ENCODE measurements around the gene HADHA.

The HADHA gene

DNA sequence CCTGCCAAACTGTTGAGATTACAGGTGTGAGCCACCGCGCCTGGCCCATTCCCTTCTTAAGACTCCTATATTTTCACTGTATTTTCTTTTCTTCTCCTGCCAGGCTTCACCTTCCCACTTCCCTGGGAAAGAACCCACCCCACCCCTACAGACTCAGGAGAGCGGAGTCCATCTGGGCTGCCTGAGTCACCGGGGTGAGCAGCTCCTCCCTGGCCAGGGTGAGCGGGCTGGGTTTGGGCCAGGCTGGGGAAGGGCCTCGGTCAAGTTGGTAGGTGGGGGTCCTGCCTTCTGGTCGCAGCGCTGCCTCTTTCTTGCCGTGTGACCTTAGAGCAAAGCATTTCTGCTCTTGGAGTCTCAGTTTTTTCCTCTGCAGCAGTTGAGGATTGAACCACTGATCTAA lies 73.6 kb downstream of the HADHA start:
- peaks cover 11% of the 10 kb centered on the region for H3K79me1 ChIP-seq (ENCODE audit: low read depth, low read length)
- H3K9ac ChIP-seq (ENCODE audit: low read depth, low read length, poor library complexity), result no peak overlapping the region
- no peak overlapping the region for H3K14ac ChIP-seq (ENCODE audit: low read length)
- H2BK12ac ChIP-seq (ENCODE audit: low read length), result no peak overlapping the region
- no peak overlapping the region for H4K91ac ChIP-seq (ENCODE audit: low read depth, low read length, poor library complexity)
- H2BK120ac ChIP-seq (ENCODE audit: low read depth, low read length), result no peak overlapping the region
- H3K23ac ChIP-seq (ENCODE audit: low read depth, low read length, poor library complexity), result peak overlapping the region; percentile 55
- DNase-seq (ENCODE audit: low spot score), result no peak
- H3K36me3 ChIP-seq (replicated peaks in 1 of 2; ENCODE audit: control insufficient read depth in 2 of 2, insufficient read depth in 2 of 2, low read length in 2 of 2), result no peaks in the 10 kb centered on the region
- no peak overlapping the region for H3K4me3 ChIP-seq (ENCODE audit: low read length in 2 of 2)
- H3K4ac ChIP-seq (ENCODE audit: low read length), result no peak overlapping the region
- H3K27me3 ChIP-seq (ENCODE audit: control insufficient read depth in 3 of 3, insufficient read depth in 3 of 3, low read depth in 1 of 3, low read length in 3 of 3), result peaks cover 0 to 9% (median 0%) of the 10 kb centered on the region in 3 experiments
- H3K27ac ChIP-seq (replicated peaks; ENCODE audit: low read length), result no peak overlapping the region
- H4K8ac ChIP-seq (ENCODE audit: low read depth, low read length), result no peak overlapping the region
- peaks cover 18 to 19% of the 10 kb centered on the region in 2 donors for H3K4me1 ChIP-seq (ENCODE audit: control insufficient read depth in 2 of 2, insufficient read depth in 1 of 2, low read depth in 1 of 2, low read length in 2 of 2)
- H2BK5ac ChIP-seq (ENCODE audit: low read length), result no peak overlapping the region
- H2BK15ac ChIP-seq (ENCODE audit: low read length), result peak overlapping the region; percentile 89
- no peak overlapping the region for H2AFZ ChIP-seq (ENCODE audit: low read length)
- H3K4me2 ChIP-seq (ENCODE audit: insufficient read depth, low read length, poor library complexity, severe bottlenecking), result no peak overlapping the region
- H3K18ac ChIP-seq (ENCODE audit: low read length), result peak overlapping the region; percentile 17
- WGBS, 2 donors (ENCODE audit: extremely low coverage in 2 of 2, insufficient read length in 2 of 2, insufficient replicate concordance in 1 of 2), result no CpG with 5 or more reads among the region's 9 CpGs
- H2AK5ac ChIP-seq (ENCODE audit: low read depth, low read length), result peak overlapping the region; percentile 84
- H3K9me3 ChIP-seq (replicated peaks in 1 of 2; ENCODE audit: control insufficient read depth in 2 of 2, insufficient read depth in 1 of 2, low read depth in 1 of 2, low read length in 2 of 2), result no peaks in the 10 kb centered on the region

- H4K8ac ChIP-seq (ENCODE audit: low read depth, low read length), result no peak overlapping the region
- H2BK5ac ChIP-seq (ENCODE audit: low read length), result no peak overlapping the region
- no CpG with 5 or more reads among the region's 14 CpGs for WGBS, 2 donors (ENCODE audit: extremely low coverage in 2 of 2, insufficient read length in 2 of 2, insufficient replicate concordance in 1 of 2)
- peaks cover 11% of the 10 kb centered on the region for H3K79me1 ChIP-seq (ENCODE audit: low read depth, low read length)
- no peak overlapping the region for H2AFZ ChIP-seq (ENCODE audit: low read length)
- H3K4me3 ChIP-seq (ENCODE audit: low read length in 2 of 2), result no peak overlapping the region
- no peaks in the 10 kb centered on the region for H3K36me3 ChIP-seq (replicated peaks in 1 of 2; ENCODE audit: control insufficient read depth in 2 of 2, insufficient read depth in 2 of 2, low read length in 2 of 2)
- H2BK120ac ChIP-seq (ENCODE audit: low read depth, low read length), result no peak overlapping the region
- DNase-seq (ENCODE audit: low spot score), result no peak
- no peak overlapping the region for H3K4ac ChIP-seq (ENCODE audit: low read length)
- no peak overlapping the region for H2BK12ac ChIP-seq (ENCODE audit: low read length)
- H3K9ac ChIP-seq (ENCODE audit: low read depth, low read length, poor library complexity), result no peak overlapping the region
- H2AK5ac ChIP-seq (ENCODE audit: low read depth, low read length), result no peak overlapping the region
- no peak overlapping the region for H3K23ac ChIP-seq (ENCODE audit: low read depth, low read length, poor library complexity)
- peaks cover 9% of the 10 kb centered on the region in 2 donors for H3K4me1 ChIP-seq (ENCODE audit: control insufficient read depth in 2 of 2, insufficient read depth in 1 of 2, low read depth in 1 of 2, low read length in 2 of 2)
- H3K27ac ChIP-seq (replicated peaks; ENCODE audit: low read length), result no peak overlapping the region
- H3K18ac ChIP-seq (ENCODE audit: low read length), result no peak overlapping the region
- H3K27me3 ChIP-seq (ENCODE audit: control insufficient read depth in 3 of 3, insufficient read depth in 3 of 3, low read depth in 1 of 3, low read length in 3 of 3), result peaks cover 0 to 9% (median 0%) of the 10 kb centered on the region in 3 experiments
- H2BK15ac ChIP-seq (ENCODE audit: low read length), result no peak overlapping the region
- no peak overlapping the region for H4K91ac ChIP-seq (ENCODE audit: low read depth, low read length, poor library complexity)
- H3K14ac ChIP-seq (ENCODE audit: low read length), result no peak overlapping the region
- no peaks in the 10 kb centered on the region for H3K9me3 ChIP-seq (replicated peaks in 1 of 2; ENCODE audit: control insufficient read depth in 2 of 2, insufficient read depth in 1 of 2, low read depth in 1 of 2, low read length in 2 of 2)
- H3K4me2 ChIP-seq (ENCODE audit: insufficient read depth, low read length, poor library complexity, severe bottlenecking), result no peak overlapping the region
Measured at GRCh38 chr2:26169681-26170414, 74.6 kb downstream of the HADHA start.

DNA sequence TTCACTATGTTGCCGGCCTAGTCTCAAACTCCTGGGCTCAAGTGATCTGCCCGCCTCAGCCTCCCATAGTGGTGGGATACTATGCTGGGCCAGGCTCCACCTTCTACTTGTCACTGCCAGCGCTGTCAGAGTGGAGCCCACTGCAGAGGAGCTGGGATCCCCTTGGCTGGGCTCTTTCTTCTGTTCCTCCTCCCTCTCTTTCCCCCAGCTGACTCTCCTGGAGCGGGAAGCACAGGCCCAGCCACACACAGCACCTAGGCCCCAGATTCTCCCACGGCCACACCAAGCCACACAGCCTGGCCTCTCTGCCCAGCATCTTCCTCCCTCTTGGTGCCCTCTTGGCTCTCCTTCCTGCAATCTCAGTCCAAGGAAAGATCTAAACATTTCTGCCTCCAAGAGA lies 75.2 kb downstream of the HADHA start:
- Histone ChIP-seq H3K27ac (replicated peaks; ENCODE audit: low read length) (no peak overlapping the region), H2BK5ac (ENCODE audit: low read length) (no peak overlapping the region), H3K9me3 (replicated peaks in 1 of 2; ENCODE audit: control insufficient read depth in 2 of 2, insufficient read depth in 1 of 2, low read depth in 1 of 2, low read length in 2 of 2) (no peaks in the 10 kb centered on the region), H3K4me1 (ENCODE audit: control insufficient read depth in 2 of 2, insufficient read depth in 1 of 2, low read depth in 1 of 2, low read length in 2 of 2) (peaks cover 3 to 4% of the 10 kb centered on the region in 2 donors), H3K4ac (ENCODE audit: low read length) (no peak overlapping the region), H3K14ac (ENCODE audit: low read length) (no peak overlapping the region), H2BK120ac (ENCODE audit: low read depth, low read length) (no peak overlapping the region), H2AK5ac (ENCODE audit: low read depth, low read length) (no peak overlapping the region), H3K23ac (ENCODE audit: low read depth, low read length, poor library complexity) (no peak overlapping the region), H2AFZ (ENCODE audit: low read length) (no peak overlapping the region), H3K36me3 (replicated peaks in 1 of 2; ENCODE audit: control insufficient read depth in 2 of 2, insufficient read depth in 2 of 2, low read length in 2 of 2) (no peaks in the 10 kb centered on the region), H4K91ac (ENCODE audit: low read depth, low read length, poor library complexity) (no peak overlapping the region), H4K8ac (ENCODE audit: low read depth, low read length) (no peak overlapping the region), H2BK15ac (ENCODE audit: low read length) (no peak overlapping the region), H3K79me1 (ENCODE audit: low read depth, low read length) (peaks cover 5% of the 10 kb centered on the region), H3K9ac (ENCODE audit: low read depth, low read length, poor library complexity) (peak overlapping the region; percentile 30), H3K18ac (ENCODE audit: low read length) (no peak overlapping the region), H3K27me3 (ENCODE audit: control insufficient read depth in 3 of 3, insufficient read depth in 3 of 3, low read depth in 1 of 3, low read length in 3 of 3) (peaks cover 0 to 9% (median 0%) of the 10 kb centered on the region in 3 experiments), H3K4me3 (ENCODE audit: low read length in 2 of 2) (no peak overlapping the region), H3K4me2 (ENCODE audit: insufficient read depth, low read length, poor library complexity, severe bottlenecking) (no peak overlapping the region), H2BK12ac (ENCODE audit: low read length) (peak overlapping the region; percentile 4)
- no peak for DNase-seq (ENCODE audit: low spot score)
- no CpG with 5 or more reads among the region's 5 CpGs for WGBS, 2 donors (ENCODE audit: extremely low coverage in 2 of 2, insufficient read length in 2 of 2, insufficient replicate concordance in 1 of 2)

DNA sequence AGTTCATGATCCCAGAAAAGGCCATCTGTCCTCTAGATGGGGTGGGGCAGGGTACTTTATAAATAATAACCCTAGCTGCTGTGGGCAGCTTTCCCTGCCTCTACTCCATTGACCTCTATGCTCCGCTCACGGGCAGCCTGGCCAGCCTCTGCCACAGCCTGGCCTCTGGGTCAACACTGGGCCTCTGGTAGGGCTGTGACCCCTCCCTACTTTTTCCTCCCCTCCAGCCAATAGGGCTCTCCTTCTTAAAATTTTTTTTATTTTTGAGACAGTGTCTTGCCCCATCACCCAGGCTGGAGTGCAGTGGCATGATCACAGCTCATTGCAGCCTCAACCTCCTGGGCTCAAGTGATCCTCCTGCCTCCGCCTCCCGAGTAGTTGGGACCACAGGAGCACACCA lies 75.6 kb downstream of the HADHA start:
- Histone ChIP-seq H3K79me1 (ENCODE audit: low read depth, low read length) (peaks cover 2% of the 10 kb centered on the region), H2BK120ac (ENCODE audit: low read depth, low read length) (no peak overlapping the region), H2AK5ac (ENCODE audit: low read depth, low read length) (no peak overlapping the region), H3K9me3 (replicated peaks in 1 of 2; ENCODE audit: control insufficient read depth in 2 of 2, insufficient read depth in 1 of 2, low read depth in 1 of 2, low read length in 2 of 2) (no peaks in the 10 kb centered on the region), H2AFZ (ENCODE audit: low read length) (no peak overlapping the region), H3K4me1 (ENCODE audit: control insufficient read depth in 2 of 2, insufficient read depth in 1 of 2, low read depth in 1 of 2, low read length in 2 of 2) (peaks cover 0 to 2% of the 10 kb centered on the region in 2 donors), H3K27ac (replicated peaks; ENCODE audit: low read length) (no peak overlapping the region), H2BK12ac (ENCODE audit: low read length) (no peak overlapping the region), H3K4ac (ENCODE audit: low read length) (no peak overlapping the region), H4K8ac (ENCODE audit: low read depth, low read length) (no peak overlapping the region), H2BK15ac (ENCODE audit: low read length) (no peak overlapping the region), H3K18ac (ENCODE audit: low read length) (no peak overlapping the region), H2BK5ac (ENCODE audit: low read length) (no peak overlapping the region), H3K23ac (ENCODE audit: low read depth, low read length, poor library complexity) (no peak overlapping the region), H3K4me3 (ENCODE audit: low read length in 2 of 2) (no peak overlapping the region), H3K27me3 (ENCODE audit: control insufficient read depth in 3 of 3, insufficient read depth in 3 of 3, low read depth in 1 of 3, low read length in 3 of 3) (peaks cover 0 to 9% (median 0%) of the 10 kb centered on the region in 3 experiments), H3K14ac (ENCODE audit: low read length) (no peak overlapping the region), H3K4me2 (ENCODE audit: insufficient read depth, low read length, poor library complexity, severe bottlenecking) (no peak overlapping the region), H3K36me3 (replicated peaks in 1 of 2; ENCODE audit: control insufficient read depth in 2 of 2, insufficient read depth in 2 of 2, low read length in 2 of 2) (no peaks in the 10 kb centered on the region), H3K9ac (ENCODE audit: low read depth, low read length, poor library complexity) (no peak overlapping the region), H4K91ac (ENCODE audit: low read depth, low read length, poor library complexity) (no peak overlapping the region)
- DNase-seq (ENCODE audit: low spot score), result no peak
- WGBS, 2 donors (ENCODE audit: extremely low coverage in 2 of 2, insufficient read length in 2 of 2, insufficient replicate concordance in 1 of 2), result no CpG with 5 or more reads among the region's 4 CpGs
